HG03457 (cell line): ENCODE measurements around the gene TOX2.

Experiments
- ATAC-seq: cut with Tn5 transposase; IDR thresholded peaks from one replicate; pipeline ENCODE4 v1.9.1; 2021; ENCODE audit warnings: moderate number of reproducible peaks; ENCODE audit not compliant: unreplicated experiment

TOX2 gene

DNA sequence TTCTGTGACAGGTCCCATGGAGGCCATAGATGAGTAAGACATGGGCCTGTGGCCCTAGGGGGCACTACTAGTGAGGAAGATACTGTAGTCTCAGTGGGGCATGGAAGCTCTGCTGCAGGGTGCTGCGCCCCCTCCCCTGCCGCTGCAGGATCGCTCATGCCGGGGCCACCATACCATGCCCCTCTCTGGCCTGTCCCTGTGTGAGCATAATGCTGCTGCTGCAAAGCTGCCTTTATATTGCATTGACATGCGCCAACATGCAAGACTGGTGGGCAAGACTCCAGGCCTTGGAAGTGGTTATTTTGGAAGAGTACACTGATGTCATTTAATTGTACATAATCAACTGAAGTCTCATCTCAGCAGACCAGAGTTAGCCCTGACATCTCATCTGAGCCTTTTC, 60.0 kb downstream of the TOX2 start:
- ATAC-seq: no peak

DNA sequence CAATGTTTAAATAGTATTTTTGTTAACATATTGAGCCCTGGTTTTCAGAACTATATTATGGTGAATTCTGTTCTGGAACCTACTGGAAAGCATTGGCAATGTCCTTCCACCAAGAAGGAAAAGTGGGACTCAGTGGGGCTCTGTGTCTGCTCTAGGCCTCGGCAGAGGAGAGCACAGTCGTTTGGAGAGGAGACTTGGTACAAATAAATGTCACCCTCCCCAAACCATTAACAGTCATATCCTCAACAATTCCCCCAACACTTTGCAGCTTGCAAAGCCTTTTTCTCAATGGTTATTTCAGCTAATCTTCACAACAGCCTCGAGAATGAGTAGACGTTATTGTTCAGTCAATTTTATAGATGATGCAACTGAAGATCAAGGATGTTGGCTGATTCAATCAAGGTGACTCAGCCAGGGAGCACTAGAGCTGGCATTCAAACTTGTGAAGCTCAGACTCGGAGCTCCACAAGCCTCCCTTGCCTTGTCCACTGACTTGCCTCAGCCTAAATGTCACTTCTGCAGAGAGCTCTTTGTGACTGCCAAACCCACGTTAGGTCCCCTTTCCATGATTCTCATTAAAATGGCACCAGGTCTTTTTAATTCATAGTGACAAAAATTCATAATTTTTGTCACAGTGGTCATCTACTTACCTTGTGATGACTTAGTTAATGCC, 60.6 kb downstream of the TOX2 start:
- ATAC-seq: no peak

DNA sequence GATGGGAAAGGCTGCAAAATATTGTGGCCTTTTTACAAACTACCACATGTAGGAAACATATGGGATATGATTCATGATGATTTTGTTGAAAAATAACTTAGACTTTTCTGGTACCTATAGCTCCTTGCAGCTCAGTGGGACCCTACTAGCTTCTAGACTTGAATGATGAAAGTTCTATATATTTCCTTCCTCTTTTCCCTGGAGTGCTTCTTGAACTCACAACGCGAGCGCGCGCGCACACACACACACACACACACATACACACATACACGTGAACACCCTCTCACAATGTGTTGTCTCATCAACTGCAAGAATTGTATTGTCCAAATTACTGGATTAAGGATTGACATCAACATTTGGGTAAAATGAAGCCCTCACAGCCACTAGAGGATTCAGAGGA, 61.9 kb downstream of the TOX2 start:
- ATAC-seq: no peak

DNA sequence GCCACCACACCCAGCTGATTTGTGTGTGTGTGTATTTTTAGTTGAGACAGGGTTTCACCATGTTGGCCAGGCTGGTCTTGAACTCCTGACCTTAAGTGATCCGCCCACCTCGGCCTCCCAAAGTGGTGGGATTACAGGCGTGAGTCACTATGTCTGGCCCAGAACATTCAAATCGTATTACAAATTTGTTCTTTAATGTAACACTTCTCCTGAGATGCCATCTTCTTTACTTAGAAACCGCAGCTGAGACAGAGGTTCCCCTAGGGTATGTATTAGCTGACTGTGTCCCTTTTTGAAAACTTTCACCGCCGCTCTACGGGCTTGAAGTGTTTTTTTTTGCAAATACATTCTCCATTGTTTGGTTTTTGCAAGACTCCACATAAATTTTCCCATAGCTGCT, 62.6 kb downstream of the TOX2 start:
- no peak for ATAC-seq

DNA sequence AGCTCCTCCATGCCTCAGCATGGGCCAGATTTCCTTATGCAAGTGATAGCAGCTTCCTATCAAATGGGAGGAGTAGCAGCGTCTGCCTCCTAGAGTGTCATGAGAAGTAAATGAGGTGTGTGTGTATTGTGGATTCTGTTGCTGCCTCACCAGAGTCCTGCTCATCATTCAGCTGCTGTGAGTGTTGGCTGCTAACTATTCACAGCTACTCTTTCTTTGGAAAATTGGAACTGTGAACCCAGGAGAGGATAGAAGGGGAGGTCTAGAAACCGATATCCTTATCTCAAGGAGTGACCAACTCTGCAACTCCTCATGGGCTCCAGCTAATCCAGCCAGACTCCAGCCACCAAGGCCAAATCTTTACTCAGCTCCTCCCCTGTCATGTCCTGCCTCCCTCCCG, 63.3 kb downstream of the TOX2 start:
- ATAC-seq: no peak

DNA sequence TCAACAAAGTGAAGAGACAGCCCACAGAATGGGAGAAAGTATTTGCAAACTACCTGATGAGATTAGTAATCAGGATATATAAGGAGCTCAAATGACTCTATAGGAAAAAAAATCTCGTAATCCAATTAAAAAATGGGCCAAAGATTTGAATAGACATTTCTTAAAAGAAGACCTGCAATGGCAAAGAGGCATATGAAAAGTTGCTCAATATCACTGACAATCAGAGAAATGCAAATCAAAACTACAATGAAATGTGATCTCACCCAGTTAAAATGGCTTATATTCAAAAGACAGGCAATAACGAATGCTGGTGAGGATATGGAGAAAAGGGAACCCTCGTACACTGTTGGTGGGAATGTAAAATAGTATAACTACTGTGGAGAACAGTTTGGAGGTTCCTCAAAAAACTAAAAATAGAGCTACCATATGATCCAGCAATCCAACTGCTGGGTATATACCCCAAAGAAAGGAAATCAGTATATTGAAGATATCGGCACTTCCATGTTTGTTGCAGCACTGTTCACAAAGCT, 65.0 kb downstream of the TOX2 start:
- no peak for ATAC-seq

DNA sequence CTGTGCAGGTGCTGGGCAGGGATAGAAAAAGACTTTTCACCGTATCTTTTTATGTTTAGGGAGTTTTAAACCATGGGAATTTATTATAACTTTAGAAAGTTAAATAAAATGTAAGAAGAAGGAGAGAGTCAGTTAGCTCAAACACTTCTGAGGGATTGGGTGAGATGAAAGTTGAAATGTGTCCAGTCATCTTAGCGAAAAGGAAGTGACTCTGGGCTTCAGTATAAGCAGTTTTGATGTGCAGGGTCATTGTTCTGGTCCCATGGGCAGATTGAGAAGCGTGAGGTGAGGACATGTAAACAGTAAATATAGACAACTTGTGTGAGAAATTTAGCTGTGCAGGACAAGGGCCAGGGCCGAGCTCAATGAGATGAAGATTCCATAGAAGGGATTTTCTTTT, 66.9 kb downstream of the TOX2 start:
- no peak for ATAC-seq

DNA sequence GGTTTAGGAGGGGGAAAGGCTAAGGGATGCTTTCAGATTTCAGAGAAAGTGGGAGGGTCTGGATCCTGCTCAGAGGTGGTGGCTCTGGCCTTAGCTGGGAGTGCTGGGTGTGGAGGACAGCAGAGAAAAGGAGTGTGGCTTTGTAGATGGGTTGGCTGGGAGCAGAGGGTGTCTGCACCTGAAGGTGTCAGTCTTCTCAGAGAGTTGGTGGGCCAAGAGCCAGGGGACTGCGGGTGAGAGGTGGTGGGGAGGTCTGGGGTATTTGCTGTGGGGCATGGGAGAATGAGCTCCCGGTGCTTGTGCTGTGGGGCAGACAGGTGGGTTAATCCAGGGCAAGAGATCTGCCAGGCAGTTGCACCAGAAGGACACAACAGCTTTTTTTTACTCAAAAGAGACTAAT, 67.4 kb downstream of the TOX2 start:
- no peak for ATAC-seq

DNA sequence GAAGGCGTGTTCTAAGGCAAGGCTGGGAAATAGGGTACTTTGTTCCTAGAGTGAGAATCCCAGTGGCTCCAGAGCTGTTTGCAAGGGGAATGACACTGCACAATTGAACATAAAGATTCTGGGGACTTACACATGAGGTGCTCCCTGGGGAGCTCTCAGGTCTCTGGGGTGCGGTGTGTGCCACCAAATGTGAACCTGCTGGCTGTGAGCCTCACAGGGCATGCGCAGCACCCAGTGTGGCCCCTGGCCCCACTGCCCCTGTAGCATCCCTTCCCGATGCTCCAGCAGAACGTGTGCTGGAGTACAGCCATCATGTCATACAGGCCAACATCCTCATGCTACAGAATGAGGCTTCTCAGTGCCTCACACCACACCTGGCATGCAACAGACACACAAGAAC, 68.2 kb downstream of the TOX2 start:
- ATAC-seq: no peak

DNA sequence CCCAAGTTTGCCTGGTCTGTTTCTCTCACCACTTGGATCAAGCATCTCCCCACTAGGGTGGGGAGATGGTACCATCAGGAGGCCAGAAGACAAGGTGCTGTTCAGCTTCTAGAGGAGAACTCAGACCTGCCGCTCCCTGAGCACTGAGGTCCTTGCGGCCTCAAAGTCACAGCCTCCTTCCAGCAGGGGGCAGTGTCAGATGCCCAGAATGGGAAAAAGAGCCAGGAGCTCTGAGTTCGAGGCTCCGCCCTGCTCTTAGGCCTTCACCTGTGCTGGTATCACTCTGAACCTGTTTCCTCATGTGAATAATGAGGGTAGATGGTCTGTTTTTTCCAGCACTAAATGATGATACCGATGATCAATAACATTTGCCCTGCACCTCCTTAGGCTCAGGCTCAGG, 68.7 kb downstream of the TOX2 start:
- no peak for ATAC-seq

DNA sequence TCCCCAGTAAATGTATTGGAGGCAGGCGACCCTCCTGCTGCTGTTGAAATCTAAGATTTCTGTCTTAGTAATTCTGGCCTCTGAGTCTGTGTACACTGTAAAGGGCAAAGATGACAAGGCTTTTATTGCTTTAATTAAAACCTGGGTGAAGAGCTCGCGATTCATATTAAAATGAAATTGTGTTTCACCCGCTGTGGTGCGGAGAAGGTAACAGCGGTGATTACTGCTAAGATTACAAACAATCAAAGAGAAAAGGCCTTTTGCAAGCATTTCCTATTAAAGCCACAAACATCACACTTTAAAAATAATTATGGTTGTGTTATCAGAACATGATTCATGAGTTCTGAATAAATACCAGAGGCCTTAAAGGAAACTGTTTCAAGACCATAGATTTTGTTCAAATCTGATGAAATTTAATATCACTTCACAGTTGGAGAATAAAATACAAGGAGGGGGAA, 69.3 kb downstream of the TOX2 start:
- no peak for ATAC-seq

DNA sequence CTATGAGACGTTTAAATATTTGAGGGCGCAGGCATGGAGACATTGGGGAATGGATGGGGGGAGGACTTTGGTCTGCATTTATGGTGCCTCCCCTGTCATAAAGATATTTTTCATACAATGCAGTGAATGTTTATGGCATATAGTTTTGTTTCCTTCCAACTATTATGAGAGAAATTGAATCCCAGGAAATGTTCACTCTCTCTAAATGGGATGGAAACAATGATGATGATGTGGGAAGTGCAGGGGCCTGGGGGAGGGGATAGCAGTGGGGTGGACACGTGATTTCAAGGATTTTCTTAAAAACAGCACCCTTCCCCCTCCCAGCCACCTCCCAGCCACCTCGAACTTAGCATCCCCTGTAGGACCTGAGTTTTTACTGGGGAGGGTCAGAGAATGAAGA, 69.9 kb downstream of the TOX2 start:
- no peak for ATAC-seq

DNA sequence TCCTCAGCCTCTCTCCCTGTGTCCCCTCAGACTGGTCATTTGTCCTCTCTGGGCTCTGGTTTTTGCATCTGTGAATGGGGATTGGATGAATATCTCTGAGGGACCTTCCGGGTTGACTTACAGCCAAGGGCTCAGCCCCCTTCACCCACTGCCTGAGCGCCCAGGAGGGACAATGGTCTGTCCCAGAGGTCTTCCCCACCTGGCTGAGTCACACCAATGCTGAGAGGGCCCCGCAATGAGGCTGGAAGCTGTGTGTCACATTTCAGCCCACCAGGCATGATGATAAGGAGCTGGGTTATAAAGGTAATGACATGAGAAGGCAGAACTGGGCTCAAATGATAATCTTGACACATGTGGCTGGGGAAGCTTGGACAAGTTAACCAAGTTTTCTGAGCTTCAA, 70.5 kb downstream of the TOX2 start:
- no peak for ATAC-seq

DNA sequence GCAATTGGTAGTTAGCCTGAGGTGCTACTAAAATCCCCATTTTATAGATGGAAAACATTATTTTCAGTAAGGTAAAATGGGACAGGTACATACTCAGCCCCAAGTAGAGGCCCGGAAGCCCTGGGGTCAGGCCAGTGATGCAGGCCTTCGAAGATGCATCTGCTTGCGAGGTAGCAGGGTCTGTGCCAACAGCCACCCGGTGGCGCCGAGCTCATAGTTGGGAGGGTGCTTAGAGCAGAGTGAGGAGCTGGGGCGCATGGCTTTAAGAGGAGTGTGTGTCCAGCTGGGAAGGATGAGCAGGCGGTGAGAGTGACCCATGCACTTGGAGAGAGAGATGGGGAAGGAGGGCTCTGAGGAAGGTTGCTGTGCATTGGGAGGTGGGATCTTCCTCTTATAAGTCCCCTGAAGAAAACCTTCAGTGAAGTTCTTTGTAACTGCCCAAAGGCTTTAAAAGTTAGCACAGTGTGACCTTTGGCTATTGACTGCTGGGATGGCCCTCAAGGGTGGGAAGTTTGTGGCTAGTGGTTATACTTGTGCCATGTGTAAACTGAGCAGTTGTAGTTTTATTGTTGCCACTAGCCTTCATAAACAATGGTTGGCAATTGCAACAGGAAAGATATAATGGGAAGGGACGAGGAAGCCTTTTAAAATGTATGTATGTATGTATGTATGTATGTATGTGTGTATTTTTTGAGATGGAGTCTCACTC, 71.1 kb downstream of the TOX2 start:
- no peak for ATAC-seq

DNA sequence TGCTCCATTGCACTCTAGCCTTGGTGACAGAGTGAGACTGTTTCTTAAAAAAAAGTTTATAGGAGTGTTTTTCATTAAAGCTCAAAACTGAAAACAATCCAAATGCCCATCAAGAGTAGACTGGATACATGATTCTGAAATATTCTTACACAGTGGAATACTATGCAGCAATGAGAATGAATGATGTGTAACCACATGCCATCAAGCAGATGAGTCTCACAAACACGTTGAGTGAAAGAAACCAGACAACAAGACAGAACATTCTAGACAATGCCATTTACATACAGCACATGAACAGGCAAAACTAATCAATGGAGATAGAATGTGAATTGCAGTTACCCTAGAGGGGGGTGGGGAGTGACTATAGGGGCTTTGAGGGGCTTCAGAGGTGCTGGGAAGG, 72.4 kb downstream of the TOX2 start:
- ATAC-seq: no peak

DNA sequence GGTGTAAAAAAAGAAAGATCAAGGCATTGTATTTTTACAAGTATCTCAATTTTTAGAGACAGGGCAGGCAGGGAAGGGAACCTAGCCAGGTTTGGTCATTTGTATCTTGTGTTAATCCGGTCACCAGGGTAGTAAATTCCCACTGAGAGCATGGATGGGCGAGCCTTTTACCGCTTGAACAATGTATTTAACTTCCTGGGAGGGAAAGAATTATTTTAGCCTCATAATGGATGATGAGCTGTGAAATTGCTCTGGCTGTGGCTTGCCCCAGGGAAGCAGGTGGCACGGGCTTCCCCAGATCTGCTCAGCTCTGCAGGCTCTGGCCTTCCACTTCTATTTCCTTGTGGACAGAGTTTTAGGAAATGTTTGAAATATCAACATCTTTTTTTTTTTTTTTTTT, 72.9 kb downstream of the TOX2 start:
- ATAC-seq: no peak

DNA sequence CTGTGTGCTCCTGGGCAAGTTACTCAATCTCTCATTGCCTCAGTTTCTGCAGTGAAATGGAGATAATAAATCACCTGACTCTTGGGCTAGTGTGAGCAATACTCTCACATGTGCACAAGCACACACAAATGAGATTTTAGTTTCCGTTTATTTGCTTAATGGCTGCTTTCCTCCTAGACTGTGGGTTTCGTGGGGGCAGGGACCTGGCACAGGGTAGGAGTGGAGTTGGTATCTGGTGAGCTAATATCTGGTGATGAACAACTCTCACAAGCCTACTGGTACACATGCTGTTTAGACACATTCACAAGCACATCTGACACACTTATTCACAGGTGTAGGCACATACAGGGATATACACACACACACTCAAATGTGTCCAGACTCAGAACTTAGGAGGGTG, 73.8 kb downstream of the TOX2 start:
- ATAC-seq: no peak

DNA sequence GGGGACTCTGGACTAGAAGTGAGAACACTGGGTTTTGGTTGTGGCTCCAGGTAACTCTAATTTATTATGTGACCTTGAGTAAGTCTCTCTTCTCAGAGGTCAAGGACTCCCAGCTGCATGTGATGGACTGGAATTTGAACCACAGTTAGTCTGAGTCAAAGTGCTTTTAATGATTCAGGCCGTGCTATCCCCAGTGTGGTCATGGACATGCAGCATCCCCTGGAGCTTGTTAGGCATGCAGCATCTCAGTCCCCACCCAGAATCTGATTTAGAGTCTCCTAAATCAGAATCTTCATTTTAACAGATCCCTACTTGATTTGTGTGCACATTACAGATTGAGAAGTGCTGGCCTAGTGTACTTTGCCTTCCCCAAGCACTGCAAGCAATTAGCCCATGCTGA, 74.2 kb downstream of the TOX2 start:
- no peak for ATAC-seq

DNA sequence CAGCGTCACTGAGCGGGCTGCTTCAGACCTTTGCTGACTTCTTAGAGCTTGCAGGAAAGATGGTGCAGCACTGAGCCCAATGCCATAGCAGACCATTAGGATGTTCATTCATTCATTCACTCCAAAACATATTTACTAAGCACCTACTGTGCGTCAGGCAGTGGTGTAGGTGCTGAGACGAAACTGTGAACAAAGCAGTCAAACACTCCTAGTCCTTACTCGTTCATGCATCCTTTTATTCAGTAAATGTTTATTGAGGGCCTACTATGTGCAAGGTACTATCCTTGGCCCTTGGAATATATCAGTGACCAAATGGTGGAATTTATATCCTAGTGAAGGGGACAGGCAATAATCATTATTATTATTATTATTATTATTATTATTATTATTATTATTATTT, 76.6 kb downstream of the TOX2 start:
- no peak for ATAC-seq

DNA sequence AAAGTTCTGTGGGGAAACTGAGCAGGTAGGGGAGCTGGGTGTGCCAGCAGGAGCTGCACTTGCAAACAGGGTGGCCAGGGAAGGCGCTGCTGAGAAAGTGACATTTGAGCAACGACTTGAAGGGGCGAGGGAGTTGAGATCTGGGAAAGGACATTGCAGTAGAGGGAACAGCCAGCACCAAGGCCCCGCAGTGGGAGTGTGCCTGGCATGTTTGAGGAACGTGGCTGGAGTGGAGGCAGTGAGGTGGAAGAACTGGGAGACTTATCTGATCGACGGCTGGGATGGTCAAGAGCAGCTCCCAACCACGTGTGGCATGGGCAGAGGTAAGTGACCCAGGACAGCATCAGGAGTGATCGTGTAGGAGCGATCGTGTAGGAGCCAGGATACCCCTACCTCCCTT, 77.3 kb downstream of the TOX2 start:
- no peak for ATAC-seq

DNA sequence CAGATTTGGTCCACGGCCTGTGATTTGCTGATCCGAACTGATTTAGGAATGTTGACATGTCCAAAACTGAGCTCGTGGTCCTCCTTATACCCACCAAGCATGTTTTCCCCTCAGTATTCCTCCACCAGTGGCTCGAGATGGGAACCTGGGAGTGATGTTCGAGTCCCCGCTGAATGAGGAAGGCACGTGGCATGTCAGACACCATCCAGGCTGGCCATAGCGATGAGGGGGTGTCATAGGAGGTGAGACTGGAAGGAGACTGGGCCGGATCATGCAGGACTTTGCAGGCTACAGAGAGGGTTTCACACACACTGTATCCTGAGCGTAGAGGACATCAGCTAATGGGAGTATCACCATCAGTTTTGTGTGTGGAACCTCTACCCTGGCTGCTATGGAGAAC, 78.2 kb downstream of the TOX2 start:
- no peak for ATAC-seq

DNA sequence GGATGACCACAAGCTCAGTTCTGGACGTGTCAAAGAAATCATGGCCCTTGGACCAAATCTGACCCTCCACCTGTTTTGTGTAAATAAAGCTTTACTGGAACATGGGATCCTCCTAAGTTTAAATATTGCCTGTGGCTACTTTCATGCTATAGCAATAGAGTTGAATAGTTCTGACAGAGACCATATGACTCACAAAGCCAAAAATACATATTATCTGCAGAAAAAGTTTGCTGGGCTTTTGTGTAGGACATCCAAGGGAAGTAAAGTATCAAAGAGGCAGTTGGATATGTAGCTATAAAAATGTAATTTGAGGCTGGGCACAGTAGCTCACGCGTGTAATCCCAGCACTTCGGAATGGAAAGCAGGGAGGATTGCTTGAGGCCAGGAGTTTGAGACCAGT, 78.9 kb downstream of the TOX2 start:
- no peak for ATAC-seq
